Measurements from ENCODE around the gene SSBP4. TPM values are rescaled to one million over a fixed set of nuclear protein-coding genes. Genes with fewer than 3 reads are reported as not detected.

SSBP4 gene
- total RNA-seq, 6 donors from 2014 or later: 52.0 to 157 (median 84.1) TPM

- Histone ChIP-seq H3K27me3 (no peaks in the 10 kb centered on the region), H3K36me3 (peaks cover 16 to 34% (median 30%) of the 10 kb centered on the region in 4 donors), H3K27ac (no peak overlapping the region), H3K9me3 (no peaks in the 10 kb centered on the region), H3K4me3 (no peak overlapping the region), H3K4me1 (peaks cover 23 to 39% (median 27%) of the 10 kb centered on the region in 4 donors)
- ATAC-seq (ENCODE audit: low FRiP score in 2 of 2) (no peak), DNase-seq (peak in 1 of 2 donors; percentile 66)
- TF ChIP-seq CTCF (IDR thresholded peaks at IDR 0.05) (no peak), POLR2AphosphoS5 (IDR thresholded peaks at IDR 0.05) (no peak), POLR2A (IDR thresholded peaks at IDR 0.05) (no peak), EP300 (IDR thresholded peaks at IDR 0.05) (no peak)
- WGBS, 2 donors: 87 to 92% methylated on average over 16 to 17 of the region's 23 CpGs
Observed at GRCh38 chr19:18440936-18441803, 22.0 kb downstream of the SSBP4 start.

DNA sequence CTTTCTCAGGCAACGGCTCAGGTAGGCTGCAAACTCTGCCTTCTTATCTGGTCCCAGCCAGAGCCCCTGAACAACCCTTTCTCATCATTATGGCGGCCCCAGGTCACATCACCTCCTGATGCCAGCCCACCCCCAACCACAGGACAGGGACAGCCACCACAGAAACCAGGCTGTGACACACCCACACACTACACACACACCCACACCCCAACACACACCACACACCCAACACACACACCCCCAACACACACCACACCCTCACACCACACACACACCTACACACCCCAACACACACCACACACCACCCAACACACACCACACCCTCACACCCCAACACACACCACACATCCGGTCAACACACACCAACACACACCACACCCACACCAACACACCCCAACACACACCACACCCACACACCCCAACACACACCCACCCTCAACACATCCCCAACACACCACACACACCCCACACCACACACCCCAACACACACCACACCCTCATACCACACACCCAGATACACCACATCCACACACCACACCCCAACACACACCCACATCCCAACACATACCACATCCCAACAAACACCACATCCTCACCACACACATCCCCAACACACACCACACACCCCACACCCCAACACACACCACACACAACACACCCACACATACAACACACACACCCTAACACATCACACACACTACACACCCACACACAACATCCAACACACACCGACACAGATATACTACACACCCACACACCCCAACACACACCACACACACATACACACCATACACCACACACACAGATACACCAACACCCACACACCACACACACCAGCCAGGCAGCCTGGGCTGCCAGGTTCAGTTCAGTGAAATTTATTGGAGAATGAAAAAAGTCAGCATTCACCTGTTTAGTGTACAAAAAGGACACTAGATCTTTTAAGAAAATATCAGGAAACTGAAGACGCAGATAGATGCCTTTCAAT, 22.9 kb downstream of the SSBP4 start:
- H3K27ac ChIP-seq: no peak overlapping the region
- WGBS, 2 donors: 78 to 87% methylated on average over 5 of the region's 5 CpGs
- TF ChIP-seq EP300 (IDR thresholded peaks at IDR 0.05): no peak
- TF ChIP-seq POLR2AphosphoS5 (IDR thresholded peaks at IDR 0.05): no peak
- TF ChIP-seq CTCF (IDR thresholded peaks at IDR 0.05): no peak
- TF ChIP-seq POLR2A (IDR thresholded peaks at IDR 0.05): no peak
- H3K4me1 ChIP-seq: peaks cover 16 to 34% (median 19%) of the 10 kb centered on the region in 4 donors
- H3K36me3 ChIP-seq: peaks cover 22 to 43% (median 37%) of the 10 kb centered on the region in 4 donors
- no peak overlapping the region for H3K4me3 ChIP-seq
- no peak for ATAC-seq (ENCODE audit: low FRiP score in 2 of 2)
- no peaks in the 10 kb centered on the region for H3K27me3 ChIP-seq
- DNase-seq: no peak
- H3K9me3 ChIP-seq: no peaks in the 10 kb centered on the region

DNA sequence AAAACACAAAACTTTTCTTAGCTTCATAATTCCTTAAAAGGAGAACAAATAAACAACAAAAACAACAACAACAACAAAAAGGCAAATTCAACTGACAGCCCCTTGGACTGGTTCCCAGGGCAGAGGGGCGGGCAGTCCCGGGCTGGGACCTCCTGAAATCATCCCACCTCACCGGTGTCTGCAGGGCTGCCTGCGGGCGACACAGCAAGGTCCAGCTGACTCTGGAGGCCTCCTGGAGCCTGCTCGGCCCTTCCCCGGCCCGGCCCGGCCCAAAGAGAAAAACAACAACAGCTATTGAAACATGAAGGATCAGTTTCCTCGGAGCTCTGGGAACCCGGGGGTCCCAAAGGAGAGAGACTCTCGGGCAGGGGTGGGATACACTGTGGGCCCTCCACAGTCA, 23.7 kb downstream of the SSBP4 start:
- Histone ChIP-seq H3K27ac (no peak overlapping the region), H3K4me1 (peaks cover 9 to 25% (median 11%) of the 10 kb centered on the region in 4 donors), H3K27me3 (no peaks in the 10 kb centered on the region), H3K36me3 (peaks cover 22 to 50% (median 40%) of the 10 kb centered on the region in 4 donors), H3K4me3 (no peak overlapping the region), H3K9me3 (no peaks in the 10 kb centered on the region)
- 87 to 91% methylated on average over 12 of the region's 12 CpGs for WGBS, 2 donors
- DNase-seq: peak in 1 of 2 donors; percentile 64
- TF ChIP-seq POLR2A (IDR thresholded peaks at IDR 0.05) (no peak), CTCF (IDR thresholded peaks at IDR 0.05) (no peak), EP300 (IDR thresholded peaks at IDR 0.05) (no peak), POLR2AphosphoS5 (IDR thresholded peaks at IDR 0.05) (no peak)
- ATAC-seq (ENCODE audit: low FRiP score in 2 of 2): no peak

DNA sequence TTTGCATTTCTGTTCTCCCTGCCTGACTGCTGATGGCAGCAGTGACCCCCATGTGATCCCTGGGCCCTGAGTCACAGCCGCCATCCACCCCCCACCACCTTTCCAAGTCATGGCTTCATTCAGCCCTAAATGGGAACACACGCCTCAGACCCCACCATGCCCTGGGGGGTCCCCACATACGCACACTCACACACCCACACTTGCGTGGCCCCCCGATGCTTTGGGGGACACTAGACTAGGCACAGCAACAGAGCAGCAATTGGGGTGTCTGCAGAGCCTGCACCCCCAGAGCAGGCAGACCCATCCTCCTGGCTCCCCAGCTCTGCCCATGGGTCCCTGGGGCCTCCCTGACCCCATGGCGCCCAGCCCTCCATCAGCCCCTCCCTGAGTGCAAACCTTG, 24.2 kb downstream of the SSBP4 start:
- ATAC-seq (ENCODE audit: low FRiP score in 2 of 2): no peak
- Histone ChIP-seq H3K4me1 (peaks cover 4 to 21% (median 6%) of the 10 kb centered on the region in 4 donors), H3K36me3 (peaks cover 22 to 55% (median 43%) of the 10 kb centered on the region in 4 donors), H3K27me3 (no peaks in the 10 kb centered on the region), H3K9me3 (no peaks in the 10 kb centered on the region), H3K27ac (no peak overlapping the region), H3K4me3 (no peak overlapping the region)
- no peak for TF ChIP-seq EP300 (IDR thresholded peaks at IDR 0.05)
- TF ChIP-seq POLR2AphosphoS5 (IDR thresholded peaks at IDR 0.05): no peak
- no peak for TF ChIP-seq CTCF (IDR thresholded peaks at IDR 0.05)
- TF ChIP-seq POLR2A (IDR thresholded peaks at IDR 0.05): no peak
- 98% methylated on average over 5 to 6 of the region's 6 CpGs for WGBS, 2 donors
- no peak for DNase-seq
